Transverse colon (tissue), 4 donors: ENCODE data around the gene SCG3.

Experiments used
- CTCF ChIP-seq, 5 experiments: fragments of 200-600 bp in 3 of 5; fragments of 450-650 bp in 2 of 5; sonication (generic) in 3 of 5; IDR thresholded peaks; 1 replicate in 2 of 5; 2 replicates in 3 of 5; pipeline ENCODE4 v1.5.1; 2016 to 2017; ENCODE audit warnings: antibody characterized with exemption in 5 of 5, inconsistent platforms in 3 of 5, mild to moderate bottlenecking in 2 of 5, moderate library complexity in 1 of 5
- POLR2A ChIP-seq: fragments of 450-650 bp; IDR thresholded peaks from one replicate; pipeline ENCODE4 v1.6.1; 2016; ENCODE audit warnings: antibody characterized with exemption, mild to moderate bottlenecking, moderate library complexity
- POLR2AphosphoS5 ChIP-seq, 3 donors: sonication (generic); formaldehyde crosslinking; IDR thresholded peaks; one replicate each; pipeline ENCODE4 v1.6.1; 2016; ENCODE audit warnings: antibody characterized with exemption in 3 of 3

- TF ChIP-seq CTCF (IDR thresholded peaks at IDR 0.05) (no peak), POLR2A (no peak), POLR2AphosphoS5 (IDR thresholded peaks at IDR 0.05) (no peak)
These were observed at the start of gene SCG3 for GRCh38 chr15:51681303-51681963.
